IMR-90 (cell line): Measurements from ENCODE around the gene ZNF507.

Source experiments
- BHLHE40 ChIP-seq: fragments of 150-350 bp; IDR thresholded peaks from 2 replicates; pipeline ENCODE4 v1.6.1; 2016; ENCODE audit warnings: mild to moderate bottlenecking, low read depth, low read length
- CEBPB ChIP-seq: IDR thresholded peaks from 2 replicates; pipeline ENCODE4 v1.6.1; 2012; ENCODE audit warnings: low read depth, low read length, improper control_type of control experiment
- CTCF ChIP-seq: conservative IDR thresholded peaks from 2 replicates; pipeline ENCODE4 v1.5.1; 2012; ENCODE audit warnings: mild to moderate bottlenecking, low read depth, low read length, improper control_type of control experiment
- MAFK ChIP-seq: IDR thresholded peaks from 2 replicates; pipeline ENCODE4 v1.6.1; 2012; ENCODE audit warnings: low read depth, low read length, improper control_type of control experiment
- MAZ ChIP-seq: IDR thresholded peaks from 2 replicates; pipeline ENCODE4 v1.6.1; 2012; ENCODE audit warnings: low read depth, mild to moderate bottlenecking, low read length, improper control_type of control experiment, moderate library complexity, borderline replicate concordance
- MXI1 ChIP-seq: IDR thresholded peaks from 2 replicates; pipeline ENCODE4 v1.6.1; 2012; ENCODE audit warnings: low read depth, mild to moderate bottlenecking, low read length, moderate library complexity, borderline replicate concordance
- POLR2A ChIP-seq: IDR thresholded peaks from 2 replicates; pipeline ENCODE4 v1.6.1; 2012; ENCODE audit warnings: mild to moderate bottlenecking, low read depth, low read length
- RAD21 ChIP-seq: IDR thresholded peaks from 2 replicates; pipeline ENCODE4 v1.6.1; 2012; ENCODE audit warnings: low read length, improper control_type of control experiment
- RFX5 ChIP-seq: IDR thresholded peaks from 2 replicates; pipeline ENCODE4 v1.8.0; 2012; ENCODE audit warnings: low read depth, mild to moderate bottlenecking, low read length, moderate library complexity
- SMC3 ChIP-seq: fragments of 150-350 bp; IDR thresholded peaks from 2 replicates; pipeline ENCODE4 v1.6.1; 2016; ENCODE audit warnings: low read depth, mild to moderate bottlenecking, antibody characterized with exemption, low read length, moderate library complexity

- TF ChIP-seq CTCF: no peak
- no peak for TF ChIP-seq MXI1
- TF ChIP-seq MAZ: no peak
- no peak for TF ChIP-seq CEBPB
- no peak for TF ChIP-seq BHLHE40
- TF ChIP-seq SMC3: no peak
- no peak for TF ChIP-seq POLR2A
- TF ChIP-seq RFX5: no peak
- TF ChIP-seq RAD21: no peak
- no peak for TF ChIP-seq MAFK
Observed at GRCh38 chr19:32354345-32354744, 8.9 kb downstream of the ZNF507 start.
